HG02970 (cell line): ENCODE measurements around the gene USP9Y.

Experiments
- ATAC-seq: cut with Tn5 transposase; IDR thresholded peaks from one replicate; pipeline ENCODE4 v1.9.1; 2021; ENCODE audit warnings: mild to moderate bottlenecking, moderate library complexity, moderate number of reproducible peaks; ENCODE audit not compliant: unreplicated experiment, low FRiP score

Gene USP9Y

GRCh38 chrY:12765976-12766375 is 64.9 kb downstream of the USP9Y start:
- ATAC-seq: no peak

GRCh38 chrY:12784521-12784920 is 83.5 kb downstream of the USP9Y start:
- no peak for ATAC-seq

- ATAC-seq: no peak
These were observed 93.0 kb downstream of the USP9Y start for GRCh38 chrY:12793999-12794398.

GRCh38 chrY:12808046-12808445 is 107.0 kb downstream of the USP9Y start:
- no peak for ATAC-seq

- ATAC-seq: no peak
These were observed 108.0 kb downstream of the USP9Y start for GRCh38 chrY:12809034-12809433.

GRCh38 chrY:12823408-12823807 is 122.4 kb downstream of the USP9Y start:
- no peak for ATAC-seq

GRCh38 chrY:12826791-12827190 is 125.8 kb downstream of the USP9Y start:
- no peak for ATAC-seq

- ATAC-seq: no peak
These were observed 132.3 kb downstream of the USP9Y start for GRCh38 chrY:12833284-12833683.

GRCh38 chrY:12837550-12837949 is 136.5 kb downstream of the USP9Y start:
- no peak for ATAC-seq

GRCh38 chrY:12841368-12841767 is 140.3 kb downstream of the USP9Y start:
- no peak for ATAC-seq

GRCh38 chrY:12846793-12847192 is 145.8 kb downstream of the USP9Y start:
- ATAC-seq: no peak

GRCh38 chrY:12855791-12856275 is 154.8 kb downstream of the USP9Y start:
- ATAC-seq: no peak

GRCh38 chrY:12867960-12868359 is 166.9 kb downstream of the USP9Y start:
- ATAC-seq: no peak

GRCh38 chrY:12896973-12897372 is 195.9 kb downstream of the USP9Y start:
- ATAC-seq: no peak

- no peak for ATAC-seq
These were observed 197.6 kb downstream of the USP9Y start for GRCh38 chrY:12898604-12899003.

- ATAC-seq: no peak
These were observed 203.8 kb downstream of the USP9Y start, which contains the start of gene DDX3Y for GRCh38 chrY:12904618-12905516. Gene DDX3Y (plus strand): TSS chrY:12904868. CDS start chrY:12904937, 69 bp downstream.

GRCh38 chrY:12905517-12905872 is 204.5 kb downstream of the USP9Y start:
- ATAC-seq: no peak

GRCh38 chrY:12905895-12906294 is 204.9 kb downstream of the USP9Y start:
- no peak for ATAC-seq
